Omental fat pad (tissue), 4 donors: ENCODE results near the gene LRRC49. TPM values are rescaled to one million over a fixed set of nuclear protein-coding genes. Genes with fewer than 3 reads are reported as not detected.

Experiments
- ATAC-seq: fragments of 150-250 bp; one replicate; pipeline ENCODE4 v1.9.1; 2016; ENCODE audit warnings: mild to moderate bottlenecking, moderate library complexity; ENCODE audit not compliant: low FRiP score
- DNase-seq: peaks from one replicate; pipeline ENCODE4 v3.0.0-alpha.2; 2019; ENCODE audit warnings: low spot score
- CTCF ChIP-seq, 3 donors: fragments of 450-650 bp; IDR thresholded peaks; one replicate each; pipeline ENCODE4 v1.5.1; 2016 to 2017; ENCODE audit warnings: antibody characterized with exemption in 3 of 3, mild to moderate bottlenecking in 3 of 3, moderate library complexity in 2 of 3
- total RNA-seq, 4 donors: library from RNA; depleted of rRNA; stranded (reverse); fragments of >200 nt; gene quantifications; one replicate each; pipeline ENCODE4 v1.1.0, GENCODE V29; 2016

Gene LRRC49
- total RNA-seq, 4 donors from 2014 or later = 2.5 to 7.1 (median 5.0) TPM

GRCh38 chr15:70964058-70964457 lies 71.4 kb downstream of the LRRC49 start:
- no peak for DNase-seq
- no peak for ATAC-seq
- no peak for TF ChIP-seq CTCF (IDR thresholded peaks at IDR 0.05)

- no peak for ATAC-seq
- DNase-seq = no peak
- TF ChIP-seq CTCF (IDR thresholded peaks at IDR 0.05) = no peak
Measured at GRCh38 chr15:70964686-70965085, 72.1 kb downstream of the LRRC49 start.

GRCh38 chr15:70967646-70968045 lies 75.0 kb downstream of the LRRC49 start:
- no peak for ATAC-seq
- DNase-seq = no peak
- TF ChIP-seq CTCF (IDR thresholded peaks at IDR 0.05) = no peak

DNA sequence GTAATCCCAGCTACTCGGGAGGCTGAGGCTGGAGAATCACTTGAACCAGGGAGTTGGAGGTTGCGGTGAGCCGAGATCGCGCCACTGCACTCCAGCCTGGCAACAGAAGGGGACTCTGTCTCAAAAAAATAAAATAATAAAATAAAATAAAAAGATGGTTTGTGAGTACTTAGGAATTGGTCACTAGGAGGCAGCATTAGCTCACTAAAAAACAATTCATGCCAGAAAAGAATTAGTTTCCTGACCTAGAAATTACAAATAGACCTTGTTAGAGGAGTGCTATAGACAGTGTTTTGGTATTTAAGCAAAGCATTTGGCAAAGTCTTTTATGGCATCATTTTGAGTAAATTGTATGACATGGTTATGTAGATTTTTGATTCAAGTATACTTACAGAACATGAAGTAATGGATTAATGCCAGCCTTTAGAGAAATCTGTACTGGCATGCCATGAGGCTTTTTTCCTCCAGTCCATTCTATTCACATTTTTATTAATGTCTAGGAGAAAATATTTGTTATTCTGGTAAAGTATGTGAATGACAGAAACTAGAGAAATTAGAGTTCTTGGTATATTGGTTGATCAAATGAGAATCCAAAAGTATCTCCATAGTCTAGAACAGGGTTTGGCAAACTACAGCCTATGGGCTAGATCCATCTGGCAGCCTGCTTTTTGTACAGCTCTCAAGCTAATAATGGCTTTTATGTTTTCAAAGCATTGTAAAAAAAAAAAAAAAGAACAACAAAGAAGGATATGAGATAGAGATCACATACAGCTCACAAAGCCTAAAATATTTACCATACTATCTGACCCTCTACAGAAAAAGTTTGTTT lies 81.6 kb downstream of the LRRC49 start:
- DNase-seq (no peak), ATAC-seq (no peak)
- TF ChIP-seq CTCF (IDR thresholded peaks at IDR 0.05) = no peak

GRCh38 chr15:70976851-70977250 lies 84.2 kb downstream of the LRRC49 start:
- no peak for TF ChIP-seq CTCF (IDR thresholded peaks at IDR 0.05)
- DNase-seq (no peak), ATAC-seq (no peak)

- TF ChIP-seq CTCF (IDR thresholded peaks at IDR 0.05) = no peak
- no peak for ATAC-seq
- no peak for DNase-seq
Measured at GRCh38 chr15:70995383-70995970, 102.9 kb downstream of the LRRC49 start.

- ATAC-seq = no peak
- no peak for DNase-seq
- no peak for TF ChIP-seq CTCF (IDR thresholded peaks at IDR 0.05)
Measured at GRCh38 chr15:70998319-70998718, 105.7 kb downstream of the LRRC49 start.
